Fibroblast of the aortic adventitia (primary cell): ENCODE measurements around the gene C2orf15. TPM values are rescaled to one million over a fixed set of nuclear protein-coding genes. Genes with fewer than 3 reads are reported as not detected.

ENCODE experiments used
- DNase-seq: peaks from one replicate; pipeline ENCODE4 v3.0.0-alpha.2; 2010; ENCODE audit warnings: low read depth
- H3K4me3 ChIP-seq: 2 replicates; pipeline ENCODE4 v1.5.1; 2011; ENCODE audit warnings: low read depth, mild to moderate bottlenecking, control low read depth, low read length, moderate library complexity
- CTCF ChIP-seq: IDR thresholded peaks from 2 replicates; pipeline ENCODE4 v1.5.1; 2011; ENCODE audit warnings: mild to moderate bottlenecking, low read length, control low read depth, inconsistent platforms; ENCODE audit not compliant: insufficient read depth
- small RNA-seq: library from RNA; depleted of rRNA; stranded (forward); fragments of <200 nt; gene quantifications from one replicate; pipeline ENCODE3, GENCODE V24; 2012
- total RNA-seq: library from RNA; depleted of rRNA; stranded (reverse); fragments of >200 nt; gene quantifications from 2 replicates; pipeline ENCODE4 v1.2.3, GENCODE V29; 2012; ENCODE audit warnings: low replicate concordance

C2orf15 gene
- total RNA-seq, 1 donor = not detected

GRCh38 chr2:99200076-99200800 lies 58.7 kb downstream of the C2orf15 start:
- TF ChIP-seq CTCF = no peak
- no peak overlapping the region for H3K4me3 ChIP-seq
- no peak for DNase-seq

Small RNAs within 50 kb of the gene (small RNA-seq; reads per million reads assigned to genes)
- gene AC092587.1 = not detected

Other genes starting within 250 kb of the C2orf15 start
- not detected in 2 replicates for gene CRACDL, start 205.5 kb upstream of the C2orf15 start, total RNA-seq
- gene TSGA10, start 13.2 kb downstream of the C2orf15 start, total RNA-seq = 3.8 and 11.8 TPM in 2 replicates
- 2.9 and 9.0 TPM in 2 replicates for gene LIPT1, start 13.3 kb downstream of the C2orf15 start, total RNA-seq
- 19.1 and 30.1 TPM in 2 replicates for gene MITD1, start 39.4 kb downstream of the C2orf15 start, total RNA-seq
- gene MRPL30, start 39.5 kb downstream of the C2orf15 start, total RNA-seq = 13.2 and 33.2 TPM in 2 replicates
- not detected in 2 replicates for gene LYG2, start 114.0 kb downstream of the C2orf15 start, total RNA-seq
- gene LYG1, start 159.5 kb downstream of the C2orf15 start, total RNA-seq = 0.09 TPM in 1 of 2 replicates, not detected in the other
- 51.8 and 88.0 TPM in 2 replicates for gene TXNDC9, start 194.6 kb downstream of the C2orf15 start, total RNA-seq
- gene EIF5B, start 195.7 kb downstream of the C2orf15 start, total RNA-seq = 17.3 and 27.1 TPM in 2 replicates